22Rv1 (cell line): Measurements from ENCODE around the gene CLEC2L.

Experiments
- CTCF ChIP-seq: fragments of 450-650 bp; IDR thresholded peaks from 2 replicates; pipeline ENCODE4 v1.5.1; 2017; ENCODE audit warnings: mild to moderate bottlenecking
- ZFX ChIP-seq: fragments of 450-650 bp; IDR thresholded peaks from 2 replicates; pipeline ENCODE4 v1.6.1; 2017; ENCODE audit warnings: antibody characterized with exemption, borderline replicate concordance

- no peak for TF ChIP-seq CTCF
- no peak for TF ChIP-seq ZFX
These were observed 42.1 kb upstream of the CLEC2L start for GRCh38 chr7:139481364-139481763.
